NCI-H1930 (cell line): ENCODE data around the gene TUBB1.

Source experiments
- DNase-seq, 2 experiments: peaks; one replicate each; lab custom pipeline; 2025; lab: John Stamatoyannopoulos, UW

TUBB1 gene

DNA sequence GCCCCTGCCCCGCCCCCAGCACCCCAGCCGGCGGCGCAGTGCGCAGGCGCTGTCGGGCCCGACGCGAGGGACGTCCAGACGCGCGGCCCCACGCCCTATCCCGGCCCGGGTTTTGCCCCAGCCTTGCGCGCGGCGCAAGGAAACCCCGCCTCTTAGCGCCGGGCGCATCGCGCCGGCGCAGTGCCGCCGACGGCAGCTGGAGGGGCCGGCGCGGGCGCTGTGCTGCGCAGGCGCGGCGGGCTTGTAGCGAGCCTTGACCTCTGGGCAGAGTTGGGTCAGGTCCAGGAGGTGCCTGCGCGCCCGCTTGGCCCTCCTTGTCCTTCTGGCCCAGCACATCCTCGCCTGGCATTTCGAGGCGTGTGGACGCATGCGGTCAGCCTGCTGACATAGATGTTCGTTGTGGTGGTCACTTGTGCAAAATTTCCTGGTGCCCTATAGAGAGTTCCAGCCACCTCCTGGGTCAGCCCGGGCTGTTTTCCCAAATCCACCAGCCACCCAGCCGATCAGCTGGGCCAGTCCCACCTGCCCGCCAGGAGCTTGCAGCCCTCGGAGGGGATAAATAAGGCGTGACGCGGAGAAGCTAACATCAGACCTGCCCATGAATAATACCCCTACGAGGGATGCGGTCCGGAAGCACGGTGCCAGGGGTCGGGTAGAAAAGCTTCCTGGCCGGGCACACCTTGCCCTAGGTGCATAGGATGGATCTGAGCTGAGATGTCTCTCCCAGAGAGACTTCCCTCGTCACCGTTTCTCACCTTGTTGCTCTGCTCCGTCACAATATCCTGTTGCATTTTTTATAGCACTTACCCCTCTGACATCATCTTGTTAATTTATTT is 23.8 kb downstream of the TUBB1 start:
- DNase-seq = peak; percentile 91 to 97

DNA sequence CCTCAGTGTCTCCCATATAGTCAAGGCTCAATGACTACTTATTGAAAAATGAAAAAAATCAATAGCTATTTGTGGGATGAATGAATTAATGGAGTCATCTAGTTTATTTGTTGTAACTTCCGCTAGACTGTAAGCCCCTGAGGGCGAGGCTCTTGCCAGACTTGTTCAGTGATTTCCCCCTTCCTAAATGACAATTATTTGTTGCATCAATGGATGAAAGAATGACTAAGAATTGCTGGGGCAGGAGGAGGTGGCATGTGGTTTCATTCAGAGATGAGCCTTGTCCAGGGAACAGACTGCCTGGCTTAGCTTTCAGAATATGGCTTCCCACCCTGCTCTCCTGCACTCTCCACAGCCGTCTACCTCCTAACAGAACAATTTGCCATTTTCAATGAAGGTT is 24.5 kb downstream of the TUBB1 start:
- DNase-seq = no peak

DNA sequence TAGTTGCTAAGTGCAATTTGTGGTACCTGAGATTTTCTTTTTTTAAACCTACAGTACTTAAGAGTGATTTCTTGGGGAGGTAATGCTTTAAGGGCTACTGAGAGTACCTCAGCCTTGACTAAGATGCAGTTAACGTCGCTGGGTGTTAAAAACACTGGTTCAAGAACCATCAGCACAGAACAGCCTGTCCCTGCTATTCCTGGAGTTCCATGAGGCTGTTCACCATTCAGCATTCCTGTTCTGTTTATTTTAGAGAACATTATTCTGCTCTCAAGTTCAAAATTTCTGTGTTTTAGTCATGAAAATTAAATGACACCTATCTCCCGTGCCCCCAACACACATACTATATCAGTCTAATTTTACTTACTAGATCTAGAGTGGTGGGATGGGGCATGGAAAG is 25.1 kb downstream of the TUBB1 start:
- DNase-seq = no peak

DNA sequence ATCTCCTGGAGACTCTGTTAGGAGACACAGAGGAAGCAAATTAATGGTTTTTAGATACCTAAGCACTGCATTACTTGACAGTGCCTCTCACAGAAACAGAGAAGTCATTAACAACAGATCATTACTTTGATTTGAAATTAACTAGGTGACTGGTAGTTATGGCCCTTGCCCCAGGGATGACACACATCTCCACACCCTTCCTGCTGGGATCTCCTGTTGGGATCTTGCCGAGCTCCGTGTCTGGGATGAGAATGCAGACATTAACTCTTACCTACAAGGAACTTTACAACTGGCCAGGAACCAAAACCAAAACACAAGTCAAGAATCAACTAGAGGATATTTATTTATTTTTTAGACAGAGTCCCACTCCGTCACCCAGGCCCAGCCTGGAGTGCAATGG is 25.6 kb downstream of the TUBB1 start:
- DNase-seq = no peak

DNA sequence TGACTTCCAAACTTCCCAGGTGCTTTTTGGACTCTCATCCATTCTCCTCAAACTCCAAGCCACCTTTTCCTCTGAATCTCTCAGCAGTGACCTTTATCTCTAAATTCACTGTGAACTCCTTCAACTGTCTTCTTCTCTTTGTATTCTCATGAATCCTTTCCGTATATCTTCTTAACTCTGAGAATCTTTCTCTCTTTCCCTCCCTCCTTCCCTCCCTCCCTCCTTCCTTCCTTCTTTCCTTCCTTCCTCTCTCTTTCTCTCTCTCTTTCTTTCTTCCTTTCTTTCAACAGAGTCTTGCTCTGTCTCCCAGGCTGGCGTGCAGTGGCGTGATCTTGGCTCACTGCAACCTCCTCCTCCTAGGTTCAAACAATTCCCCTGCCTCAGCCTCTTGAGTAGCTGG is 27.6 kb downstream of the TUBB1 start:
- DNase-seq = no peak

DNA sequence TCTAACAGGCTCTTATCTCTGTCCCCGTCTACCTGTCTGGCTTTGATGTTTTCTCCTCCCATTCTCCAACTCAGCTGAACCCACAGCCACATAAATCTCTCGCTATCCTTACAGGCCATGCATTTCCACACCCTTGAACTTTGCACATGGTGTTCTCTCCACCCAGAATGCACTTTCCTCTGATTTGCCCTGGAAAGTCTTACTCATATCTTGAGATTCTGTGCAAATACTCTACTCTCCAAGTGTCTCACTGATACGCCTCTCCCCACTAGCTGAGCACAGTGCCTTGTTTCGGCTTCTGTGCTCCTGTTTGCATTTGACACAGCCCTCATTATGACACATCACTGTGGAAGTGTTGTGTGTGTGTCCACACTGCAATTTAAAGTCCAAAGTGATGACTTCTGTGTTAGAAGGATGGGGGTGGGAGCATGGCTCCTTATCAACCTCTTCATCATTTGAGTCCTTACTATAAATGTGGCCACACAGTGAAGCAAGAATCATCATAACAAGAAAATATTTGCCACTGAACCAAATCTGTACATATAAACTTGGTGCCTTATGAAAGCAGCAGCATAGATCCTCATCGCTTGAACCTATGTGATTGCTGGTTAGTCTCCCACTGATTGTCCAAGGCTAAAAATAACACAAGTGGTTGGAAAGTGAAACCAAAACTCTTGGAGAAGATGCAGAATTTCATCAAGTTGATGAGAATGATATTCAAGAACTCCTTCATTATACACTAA is 28.9 kb downstream of the TUBB1 start:
- DNase-seq = no peak

GRCh38 chr20:59048681-59049030 is 29.4 kb downstream of the TUBB1 start:
- no peak for DNase-seq

- no peak for DNase-seq
These were observed 31.2 kb downstream of the TUBB1 start for GRCh38 chr20:59050437-59050836.

- DNase-seq = no peak
These were observed 32.5 kb downstream of the TUBB1 start for GRCh38 chr20:59051666-59052185.

DNA sequence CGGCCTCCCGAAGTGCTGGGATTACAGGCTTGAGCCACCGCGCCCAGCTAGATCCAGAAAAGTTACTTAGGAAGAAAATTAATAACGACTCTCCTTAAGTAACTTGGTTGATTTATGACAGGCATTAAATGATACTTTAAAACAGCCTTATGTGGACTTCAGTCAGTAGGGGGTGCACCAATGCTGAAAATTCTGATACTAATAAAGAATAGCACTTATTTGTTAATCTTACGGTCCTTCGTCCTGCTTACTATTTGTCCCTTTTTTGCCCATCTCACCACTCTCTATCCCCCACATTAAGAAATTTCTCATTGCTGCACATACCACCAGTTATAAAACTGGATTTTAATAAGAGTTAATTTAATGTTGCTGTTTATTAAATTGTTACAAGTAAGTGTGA is 36.1 kb downstream of the TUBB1 start:
- DNase-seq = no peak

GRCh38 chr20:59062081-59062480 is 42.9 kb downstream of the TUBB1 start:
- peak; percentile 39 to 47 for DNase-seq

DNA sequence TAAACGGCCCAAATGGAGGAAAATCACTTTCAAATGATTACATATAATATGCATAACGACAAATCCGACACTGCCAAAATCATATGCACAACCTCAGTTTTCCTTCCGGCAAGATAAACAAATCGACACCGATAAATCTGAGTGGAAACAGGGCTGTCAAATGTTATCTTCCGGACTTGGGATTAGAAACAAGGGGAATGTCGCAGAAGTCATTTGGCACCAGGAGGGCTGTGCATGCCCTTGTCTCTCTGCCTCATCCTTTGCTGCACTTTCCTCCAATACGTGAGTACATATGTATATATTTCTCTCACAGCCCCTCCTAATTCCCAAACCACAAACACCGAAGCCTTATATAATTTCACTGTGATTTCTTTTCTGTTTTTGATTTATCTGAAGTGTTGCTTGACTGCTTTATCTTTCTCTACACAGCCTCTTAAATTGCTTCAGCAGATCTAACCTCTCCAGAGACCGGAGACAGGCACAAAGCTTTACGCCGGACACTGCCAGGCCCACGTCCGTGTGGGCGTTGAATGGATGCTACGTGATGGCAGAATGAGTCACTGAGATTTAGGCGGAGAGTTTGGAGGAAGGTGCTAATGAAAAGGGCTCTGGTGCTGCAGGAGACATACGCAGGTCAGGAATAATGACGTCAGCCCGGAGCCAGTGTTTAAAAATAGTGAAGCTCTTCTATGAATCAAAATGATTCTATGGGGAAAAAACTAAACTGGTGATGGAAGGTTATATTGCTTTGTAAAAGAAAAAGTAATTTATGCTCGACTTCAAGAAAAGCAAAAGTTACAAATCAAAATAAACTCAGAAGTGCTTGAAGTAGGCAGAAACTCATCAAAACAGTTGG is 44.4 kb downstream of the TUBB1 start:
- peak; percentile 25 to 65 for DNase-seq

DNA sequence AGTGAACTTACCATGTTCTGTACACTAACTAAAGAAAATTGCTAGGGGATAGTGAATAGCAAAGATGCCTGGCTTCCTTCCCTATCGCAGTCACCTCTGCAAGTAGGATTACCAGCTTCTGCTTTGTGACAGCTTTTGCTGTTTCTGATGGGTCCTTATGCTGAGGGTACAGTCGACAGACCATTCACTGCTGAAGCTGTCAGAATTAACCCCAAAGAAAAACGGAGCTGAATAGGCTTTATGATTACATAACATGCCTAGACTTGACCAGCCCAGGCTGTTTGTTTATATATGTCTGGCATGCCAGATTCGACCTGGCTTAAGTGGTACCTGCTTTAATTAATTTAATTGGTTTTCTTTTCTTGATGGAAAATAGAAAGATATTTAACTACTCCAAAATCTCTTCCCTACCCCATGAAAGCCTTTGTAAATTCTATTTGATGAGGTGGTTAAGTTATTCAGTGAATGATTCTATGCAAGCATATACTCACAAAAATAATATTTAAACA is 45.0 kb downstream of the TUBB1 start:
- DNase-seq = peak; percentile 86 to 88

DNA sequence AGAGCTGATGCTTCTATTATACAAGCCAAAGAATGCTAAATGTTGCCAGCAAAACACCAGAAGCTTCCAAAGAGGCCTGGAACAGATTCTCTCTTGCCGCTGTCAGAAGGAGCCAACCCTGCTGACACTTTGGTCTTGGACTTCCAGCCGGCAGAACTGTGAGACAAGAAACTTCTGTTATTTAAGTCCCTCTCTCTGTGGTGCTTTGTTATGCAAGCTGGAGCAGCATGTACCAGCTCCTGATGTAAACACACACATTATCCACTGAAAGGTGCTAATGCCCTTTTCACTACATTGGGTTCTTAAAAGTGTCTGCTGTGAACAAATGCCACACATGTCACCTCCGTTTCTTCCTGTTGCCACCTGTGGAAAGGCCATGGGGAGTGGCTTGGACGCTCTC is 49.3 kb downstream of the TUBB1 start:
- no peak for DNase-seq

GRCh38 chr20:59069026-59069425 is 49.8 kb downstream of the TUBB1 start:
- no peak for DNase-seq

DNA sequence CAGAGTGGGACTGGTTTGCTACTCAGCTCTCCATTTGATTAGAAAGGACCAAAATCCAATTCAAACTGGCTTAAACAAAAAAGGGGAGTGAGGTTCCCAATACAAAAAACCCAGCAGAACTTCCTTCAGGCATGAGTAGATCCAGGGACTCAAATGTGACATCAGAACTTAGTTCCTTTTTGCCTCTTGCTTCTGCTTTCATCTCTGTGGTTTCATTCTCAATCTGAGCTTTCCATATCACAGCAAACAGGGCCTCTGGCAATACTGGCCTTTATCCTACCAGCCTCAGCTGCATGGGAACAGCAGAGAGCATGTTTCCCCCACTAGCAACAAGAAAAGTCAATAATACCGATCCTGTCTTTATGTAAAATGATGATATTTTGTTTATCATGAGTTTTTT is 52.0 kb downstream of the TUBB1 start:
- DNase-seq = no peak

- no peak for DNase-seq
These were observed 54.4 kb downstream of the TUBB1 start for GRCh38 chr20:59073582-59073981.

DNA sequence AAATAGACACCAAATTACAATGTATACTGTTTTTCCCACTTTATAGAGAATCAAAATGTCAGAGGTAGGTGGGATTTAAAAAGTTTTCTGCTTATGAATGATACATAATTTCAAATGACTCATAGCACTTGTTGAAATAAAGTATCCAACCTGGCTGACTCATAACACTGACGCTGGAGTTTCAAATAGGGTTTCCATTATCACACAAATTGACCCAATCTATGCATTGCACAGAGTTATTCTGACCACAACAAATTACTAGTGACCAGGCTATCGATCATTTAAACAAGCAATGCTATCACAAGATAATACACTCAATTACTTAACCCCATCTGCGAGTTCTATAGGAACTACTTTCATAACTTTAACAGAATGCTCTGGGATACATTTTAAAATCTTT is 55.2 kb downstream of the TUBB1 start:
- DNase-seq = no peak

- DNase-seq = no peak
These were observed 56.8 kb downstream of the TUBB1 start for GRCh38 chr20:59075934-59076508.
